ENCODE results near the gene PYCR2. TPM values are rescaled to one million over a fixed set of nuclear protein-coding genes. Genes with fewer than 3 reads are reported as not detected.

Gene PYCR2
- total and polyA plus RNA-seq, 2 of the 8 experiments (the other 6 are each of a cell fraction or from before 2014, with no cell fraction given) = 79.3 to 84.6 TPM

GRCh38 chr1:225965231-225965630 is 41.2 kb upstream of the PYCR2 start (continued):
- TF ChIP-seq CHD7 (IDR thresholded peaks at IDR 0.05; ENCODE audit: insufficient replicate concordance, low read length) (no peak), RFX5 (IDR thresholded peaks at IDR 0.05; ENCODE audit: borderline replicate concordance, low read depth, low read length) (no peak)
